DMS 273 treated with DMSO at 0.1 percent for 48 hours (cell line): Measurements from ENCODE around the gene ING3.

Source experiments
- DNase-seq: peaks from one replicate; lab custom pipeline; 2025; lab: John Stamatoyannopoulos, UW

ING3 gene

GRCh38 chr7:120988591-120989256, 38.1 kb downstream of the ING3 start, which contains the start of gene CPED1:
Gene CPED1 (plus strand): TSS chr7:120988711. CDS start chr7:120989622, 911 bp downstream.
- DNase-seq: no peak

- DNase-seq: no peak
These were observed 39.0 kb downstream of the ING3 start for GRCh38 chr7:120989257-120990220.

GRCh38 chr7:120990468-120991118, 40.0 kb downstream of the ING3 start:
- DNase-seq: no peak

GRCh38 chr7:120991161-120991560, 40.6 kb downstream of the ING3 start:
- DNase-seq: no peak

- DNase-seq: no peak
These were observed 41.0 kb downstream of the ING3 start for GRCh38 chr7:120991581-120991980.

GRCh38 chr7:120992272-120992964, 41.8 kb downstream of the ING3 start:
- no peak for DNase-seq

- DNase-seq: no peak
These were observed 42.5 kb downstream of the ING3 start for GRCh38 chr7:120992965-120993494.

- no peak for DNase-seq
These were observed 43.1 kb downstream of the ING3 start for GRCh38 chr7:120993553-120994191.

- no peak for DNase-seq
These were observed 44.2 kb downstream of the ING3 start for GRCh38 chr7:120994512-120995410.

GRCh38 chr7:120995654-120996053, 45.1 kb downstream of the ING3 start:
- DNase-seq: no peak

- no peak for DNase-seq
These were observed 45.9 kb downstream of the ING3 start for GRCh38 chr7:120996333-120996987.

- DNase-seq: no peak
These were observed 46.4 kb downstream of the ING3 start for GRCh38 chr7:120996988-120997345.

GRCh38 chr7:120997882-120998474, 47.4 kb downstream of the ING3 start:
- DNase-seq: no peak

GRCh38 chr7:120998520-120998919, 47.9 kb downstream of the ING3 start:
- DNase-seq: no peak

GRCh38 chr7:120998996-120999565, 48.5 kb downstream of the ING3 start:
- DNase-seq: no peak

- no peak for DNase-seq
These were observed 49.8 kb downstream of the ING3 start for GRCh38 chr7:121000081-121000983.

- DNase-seq: no peak
These were observed 50.8 kb downstream of the ING3 start for GRCh38 chr7:121001234-121001906.
